GM12878 (cell line): Measurements from ENCODE around the gene TMEM250. TPM values are rescaled to one million over a fixed set of nuclear protein-coding genes. Genes with fewer than 3 reads are reported as not detected.

ENCODE experiments used
- ATAC-seq: fragments of 200-7000 bp; cut with Tn5 transposase; 3 replicates; pipeline ENCODE4 v1.9.1; 2020; ENCODE audit warnings: mild to moderate bottlenecking, moderate library complexity
- BruUV-seq: library from RNA; stranded (reverse); fragments of 400-500 nt; replicated peaks from 2 replicates; lab custom pipeline; 2021; lab: Mats Ljungman, UMichigan
- CTCF ChIA-PET: fragments of 300-600 bp; sonication (Branson Sonifier 250); formaldehyde crosslinking; extraction: SDS; loops from one replicate; lab custom pipeline; 2021; ENCODE audit warnings: inconsistent platforms; lab: Yijun Ruan, JAX
- POLR2A ChIA-PET: fragments of 350-600 bp; formaldehyde crosslinking; extraction: SDS; loops from one replicate; lab custom pipeline; 2021; ENCODE audit warnings: inconsistent platforms; lab: Charles Lee
- RAD21 ChIA-PET: fragments of 300-600 bp; sonication (Branson Sonifier 250); formaldehyde crosslinking; loops from one replicate; lab custom pipeline; 2023; ENCODE audit warnings: antibody characterized with exemption; ENCODE audit not compliant: unreplicated experiment; lab: Charles Lee
- SMC1A ChIA-PET: fragments of 300-600 bp; sonication (Branson Sonifier 250); formaldehyde crosslinking; loops from one replicate; lab custom pipeline; 2023; ENCODE audit not compliant: unreplicated experiment, uncharacterized antibody; lab: Charles Lee
- DNase-seq: peaks from one replicate; pipeline ENCODE4 v3.0.0-alpha.2; 2011; ENCODE audit warnings: low read depth, low spot score
- FAIRE-seq: peaks from 3 replicates; lab custom pipeline; 2011; peaks lifted over from hg19 to GRCh38; lab: Jason Lieb, UNC
- H2AFZ ChIP-seq: 2 replicates; pipeline ENCODE4 v1.6.0; 2011; ENCODE audit warnings: low read depth, low read length, control low read depth; ENCODE audit not compliant: control insufficient read depth
- H3K27ac ChIP-seq: 2 replicates; pipeline ENCODE4 v1.5.1; 2011; ENCODE audit warnings: control low read depth; ENCODE audit not compliant: control insufficient read depth, insufficient read depth
- H3K27me3 ChIP-seq, 2 experiments: replicated peaks in 1 of 2; 2 replicates each; pipeline versions ENCODE4 v1.6.0 to v1.6.1; 2011; ENCODE audit warnings: low read length in 1 of 2; ENCODE audit not compliant: control insufficient read depth in 2 of 2, insufficient read depth in 2 of 2
- H3K36me3 ChIP-seq, 2 experiments: 2 replicates each; pipeline ENCODE4 v1.5.1; 2011; ENCODE audit warnings: low read length in 1 of 2; ENCODE audit not compliant: control insufficient read depth in 2 of 2, insufficient read depth in 2 of 2
- H3K4me1 ChIP-seq: 2 replicates; pipeline ENCODE4 v1.6.1; 2011; ENCODE audit warnings: mild to moderate bottlenecking, low read length, moderate library complexity, mixed read lengths; ENCODE audit not compliant: control insufficient read depth, insufficient read depth
- H3K4me2 ChIP-seq: 2 replicates; pipeline ENCODE4 v1.6.0; 2011; ENCODE audit warnings: control low read depth; ENCODE audit not compliant: control insufficient read depth, insufficient read depth
- H3K4me3 ChIP-seq: fragments of 200-600 bp; sonication (generic); 2 replicates; pipeline ENCODE4 v1.5.1; 2016
- H3K79me2 ChIP-seq: 2 replicates; pipeline ENCODE4 v1.6.0; 2011; ENCODE audit warnings: low read length; ENCODE audit not compliant: control insufficient read depth, insufficient read depth
- H3K9ac ChIP-seq: 2 replicates; pipeline ENCODE4 v1.8.0; 2011; ENCODE audit warnings: low read length, control low read depth, mixed read lengths; ENCODE audit not compliant: control insufficient read depth, insufficient read depth
- H3K9me3 ChIP-seq: replicated peaks from 3 replicates; pipeline ENCODE4 v1.5.1; 2011; ENCODE audit warnings: mild to moderate bottlenecking, low read length; ENCODE audit not compliant: control insufficient read depth, insufficient read depth
- H4K20me1 ChIP-seq: 2 replicates; pipeline ENCODE4 v1.6.0; 2011; ENCODE audit not compliant: control insufficient read depth, insufficient read depth
- BRCA1 ChIP-seq: IDR thresholded peaks from 2 replicates; pipeline ENCODE4 v1.6.1; 2011; ENCODE audit warnings: low read depth, low read length, improper control_type of control experiment
- CBX5 ChIP-seq: sonication (generic); IDR thresholded peaks from 2 replicates; pipeline ENCODE4 v1.6.1; 2016; ENCODE audit warnings: low read depth, moderate library complexity, mild to moderate bottlenecking, inconsistent platforms
- CEBPB ChIP-seq, 2 experiments: fragments of 150-350 bp in 1 of 2; IDR thresholded peaks; 2 replicates each; pipeline ENCODE4 v1.6.1; 2012 to 2014; ENCODE audit warnings: low read depth in 2 of 2, low read length in 2 of 2, borderline replicate concordance in 1 of 2, inconsistent platforms in 1 of 2
- ESRRA ChIP-seq: IDR thresholded peaks from 2 replicates; pipeline ENCODE4 v1.6.1; 2012; ENCODE audit warnings: mild to moderate bottlenecking, low read length, improper control_type of control experiment
- FOS ChIP-seq: IDR thresholded peaks from 3 replicates; pipeline ENCODE4 v1.6.1; 2011; ENCODE audit warnings: borderline replicate concordance; ENCODE audit not compliant: insufficient read length; ENCODE audit errors: extremely low read depth
- FOXK2 ChIP-seq: fragments of 450-650 bp; IDR thresholded peaks from 2 replicates; pipeline ENCODE4 v1.6.1; 2017; ENCODE audit warnings: mild to moderate bottlenecking, moderate library complexity
- GABPA ChIP-seq: IDR thresholded peaks from 2 replicates; pipeline ENCODE4 v1.6.1; 2014; ENCODE audit warnings: antibody characterized with exemption, low read depth, mild to moderate bottlenecking, inconsistent platforms
- IKZF1 ChIP-seq: fragments of 450-650 bp; conservative IDR thresholded peaks from 2 replicates; pipeline ENCODE4 v1.6.1; 2017; ENCODE audit warnings: antibody characterized with exemption, mild to moderate bottlenecking
- MEF2B ChIP-seq: fragments of 450-650 bp; IDR thresholded peaks from 2 replicates; pipeline ENCODE4 v1.6.1; 2018; ENCODE audit warnings: mild to moderate bottlenecking, moderate library complexity; ENCODE audit not compliant: partially characterized antibody, poor library complexity, severe bottlenecking
- POLR2AphosphoS5 ChIP-seq: IDR thresholded peaks from 2 replicates; pipeline ENCODE4 v1.6.1; 2011; ENCODE audit warnings: mild to moderate bottlenecking, low read length, inconsistent platforms
- POU2F2 ChIP-seq: IDR thresholded peaks from 3 replicates; pipeline ENCODE4 v1.6.1; 2011; ENCODE audit warnings: low read depth, mild to moderate bottlenecking, low read length, borderline replicate concordance
- RBBP5 ChIP-seq: fragments of 200-600 bp; sonication (generic); conservative IDR thresholded peaks from 2 replicates; pipeline ENCODE4 v1.6.1; 2016
- RFX5 ChIP-seq: IDR thresholded peaks from 2 replicates; pipeline ENCODE4 v1.6.1; 2011; ENCODE audit warnings: low read depth, low read length, improper control_type of control experiment
- SMAD5 ChIP-seq: IDR thresholded peaks from 2 replicates; pipeline ENCODE4 v1.6.1; 2016; ENCODE audit warnings: antibody characterized with exemption, low read depth
- SMARCA5 ChIP-seq: fragments of 450-650 bp; IDR thresholded peaks from 2 replicates; pipeline ENCODE4 v1.6.1; 2017; ENCODE audit warnings: mild to moderate bottlenecking
- SMC3 ChIP-seq: IDR thresholded peaks from 2 replicates; pipeline ENCODE4 v1.6.1; 2011; ENCODE audit warnings: low read length, improper control_type of control experiment, borderline replicate concordance
- SREBF1 ChIP-seq: IDR thresholded peaks from 2 replicates; pipeline ENCODE4 v1.6.1; 2012; ENCODE audit warnings: mild to moderate bottlenecking, low read length
- STAT3 ChIP-seq: IDR thresholded peaks from 2 replicates; pipeline ENCODE4 v1.6.1; 2011; ENCODE audit warnings: low read depth, low read length, improper control_type of control experiment
- SUPT20H ChIP-seq: IDR thresholded peaks from 2 replicates; pipeline ENCODE4 v1.6.1; 2011; ENCODE audit warnings: low read depth, mild to moderate bottlenecking, low read length, moderate library complexity, borderline replicate concordance; ENCODE audit not compliant: control insufficient read depth
- WGBS: methylation state at CpG from one replicate; pipeline ENCODE4 v1.1.6; 2016; ENCODE audit warnings: low lambda C conversion rate; ENCODE audit not compliant: insufficient replicate concordance, insufficient coverage; ENCODE audit errors: missing lambda C conversion rate; 5-methylcytosine and 5-hydroxymethylcytosine counted together
- in situ Hi-C: fragments of 300-500 bp; cut with MboI; formaldehyde crosslinking; loops from 9 replicates; pipeline ENCODE4 v1.14.3; 2018; ENCODE audit warnings: mixed read lengths
- intact Hi-C: fragments of 100-400 bp; cut with micrococcal nuclease; formaldehyde crosslinking; loops from one replicate; pipeline ENCODE4 v1.14.2; 2022; ENCODE audit not compliant: unreplicated experiment
- polyA plus RNA-seq, 11 experiments: library from polyadenylated mRNA; depleted of rRNA in 4 of 11; unstranded in 6 of 11; stranded (reverse) in 5 of 11; fragments of >200 nt; fragmentation: Nextera tagmentation in 4 of 11; fragmentation: Illumina TruSeq in 1 of 11; extraction: Ambion mirVana in 4 of 11; extraction: Trizol in 1 of 11; gene quantifications; 1 replicate in 1 of 11; 2 replicates in 10 of 11; pipeline versions ENCODE4 v1.2.1 to v1.2.3, GENCODE V29; 2011 to 2016; ENCODE audit warnings: inconsistent platforms in 2 of 11, missing spikeins in 2 of 11, low read depth in 1 of 11
- total RNA-seq, 4 experiments: library from RNA; depleted of rRNA in 3 of 4; stranded (reverse); fragments of >200 nt in 3 of 4; fragmentation: Illumina TruSeq in 1 of 4; extraction: Trizol in 1 of 4; gene quantifications; 2 replicates each; pipeline versions ENCODE4 v1.2.1 to v1.2.3, GENCODE V29; 2013 to 2021
- TF ChIP-seq, protein P1 (sequence below): fragments of 450-650 bp; IDR thresholded peaks from 2 replicates; pipeline ENCODE4 v1.6.1; 2017; ENCODE audit warnings: mild to moderate bottlenecking, low read depth, inconsistent platforms; ENCODE audit not compliant: poor library complexity, severe bottlenecking

The TMEM250 gene
- total and polyA plus RNA-seq, 10 of the 15 experiments (the other 5 are each of a cell fraction or from before 2014, with no cell fraction given), result 0.39 to 39.9 (median 8.5) TPM

- Histone ChIP-seq H3K27ac (no peak overlapping the region), H3K9me3 (no peaks in the 10 kb centered on the region), H3K4me3 (no peak overlapping the region), H3K4me1 (no peaks in the 10 kb centered on the region), H3K27me3 (peaks cover 0 to 2% of the 10 kb centered on the region in 2 experiments; a peak in 2 of 4 replicates), H3K36me3 (no peaks in the 10 kb centered on the region), H4K20me1 (no peaks in the 10 kb centered on the region), H3K4me2 (no peak overlapping the region), H3K9ac (no peak overlapping the region), H2AFZ (no peak overlapping the region), H3K79me2 (no peaks in the 10 kb centered on the region)
- BruUV-seq, result no TSS peak
- TF ChIP-seq ESRRA, result no peak
- no peak for TF ChIP-seq BRCA1
- no peak for TF ChIP-seq IKZF1
- no peak for TF ChIP-seq RBBP5
- no peak for TF ChIP-seq RFX5
- TF ChIP-seq, protein P1, sequence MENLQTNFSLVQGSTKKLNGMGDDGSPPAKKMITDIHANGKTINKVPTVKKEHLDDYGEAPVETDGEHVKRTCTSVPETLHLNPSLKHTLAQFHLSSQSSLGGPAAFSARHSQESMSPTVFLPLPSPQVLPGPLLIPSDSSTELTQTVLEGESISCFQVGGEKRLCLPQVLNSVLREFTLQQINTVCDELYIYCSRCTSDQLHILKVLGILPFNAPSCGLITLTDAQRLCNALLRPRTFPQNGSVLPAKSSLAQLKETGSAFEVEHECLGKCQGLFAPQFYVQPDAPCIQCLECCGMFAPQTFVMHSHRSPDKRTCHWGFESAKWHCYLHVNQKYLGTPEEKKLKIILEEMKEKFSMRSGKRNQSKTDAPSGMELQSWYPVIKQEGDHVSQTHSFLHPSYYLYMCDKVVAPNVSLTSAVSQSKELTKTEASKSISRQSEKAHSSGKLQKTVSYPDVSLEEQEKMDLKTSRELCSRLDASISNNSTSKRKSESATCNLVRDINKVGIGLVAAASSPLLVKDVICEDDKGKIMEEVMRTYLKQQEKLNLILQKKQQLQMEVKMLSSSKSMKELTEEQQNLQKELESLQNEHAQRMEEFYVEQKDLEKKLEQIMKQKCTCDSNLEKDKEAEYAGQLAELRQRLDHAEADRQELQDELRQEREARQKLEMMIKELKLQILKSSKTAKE, result no peak
- TF ChIP-seq GABPA, result no peak
- no peak for TF ChIP-seq SUPT20H
- TF ChIP-seq SREBF1, result no peak
- no peak for TF ChIP-seq POLR2AphosphoS5
- TF ChIP-seq MEF2B, result no peak
- no peak for TF ChIP-seq SMC3
- no peak for TF ChIP-seq SMAD5
- no peak for TF ChIP-seq SMARCA5
- TF ChIP-seq FOXK2, result no peak
- TF ChIP-seq POU2F2, result no peak
- TF ChIP-seq STAT3, result no peak
- no peak for TF ChIP-seq CEBPB (IDR thresholded peaks at IDR 0.05; ENCODE audit: borderline replicate concordance in 1 of 2, low read depth in 2 of 2, low read length in 2 of 2)
- TF ChIP-seq FOS, result no peak
- TF ChIP-seq CBX5, result no peak
- POLR2A ChIA-PET, result no interaction called here
- in situ Hi-C loops (no loop called here), intact Hi-C loops (no loop called here)
- RAD21 ChIA-PET, result no interaction called here
- DNase-seq (no peak), FAIRE-seq (no peak), ATAC-seq (no peak)
- SMC1A ChIA-PET, result no interaction called here
- CTCF ChIA-PET, result no interaction called here
- 44% methylated on average over 32 of the region's 33 CpGs for WGBS
These were observed 17.7 kb upstream of the TMEM250 start for GRCh38 chr9:136136127-136136925.
